IMR-90 (cell line): ENCODE results near the gene DPH3.

Source experiments
- CHD1 ChIP-seq: IDR thresholded peaks from 2 replicates; pipeline ENCODE4 v1.6.1; 2012; ENCODE audit warnings: low read depth, low read length, improper control_type of control experiment
- CTCF ChIP-seq: conservative IDR thresholded peaks from 2 replicates; pipeline ENCODE4 v1.5.1; 2012; ENCODE audit warnings: mild to moderate bottlenecking, low read depth, low read length, improper control_type of control experiment
- ELK1 ChIP-seq: fragments of 150-350 bp; IDR thresholded peaks from 2 replicates; pipeline ENCODE4 v1.6.1; 2016; ENCODE audit warnings: low read depth, mild to moderate bottlenecking, low read length, moderate library complexity, borderline replicate concordance
- MAFK ChIP-seq: IDR thresholded peaks from 2 replicates; pipeline ENCODE4 v1.6.1; 2012; ENCODE audit warnings: low read depth, low read length, improper control_type of control experiment
- MXI1 ChIP-seq: IDR thresholded peaks from 2 replicates; pipeline ENCODE4 v1.6.1; 2012; ENCODE audit warnings: low read depth, mild to moderate bottlenecking, low read length, moderate library complexity, borderline replicate concordance
- POLR2A ChIP-seq: IDR thresholded peaks from 2 replicates; pipeline ENCODE4 v1.6.1; 2012; ENCODE audit warnings: mild to moderate bottlenecking, low read depth, low read length
- RCOR1 ChIP-seq: IDR thresholded peaks from 2 replicates; pipeline ENCODE4 v1.6.1; 2012; ENCODE audit warnings: mild to moderate bottlenecking, low read length, improper control_type of control experiment; ENCODE audit not compliant: insufficient replicate concordance
- SMC3 ChIP-seq: fragments of 150-350 bp; IDR thresholded peaks from 2 replicates; pipeline ENCODE4 v1.6.1; 2016; ENCODE audit warnings: low read depth, mild to moderate bottlenecking, antibody characterized with exemption, low read length, moderate library complexity
- USF2 ChIP-seq: fragments of 150-350 bp; IDR thresholded peaks from 2 replicates; pipeline ENCODE4 v1.6.1; 2017; ENCODE audit warnings: mild to moderate bottlenecking, antibody characterized with exemption, low read length, low read depth

GRCh38 chr3:16249336-16249735, 15.4 kb downstream of the DPH3 start:
- TF ChIP-seq USF2 (no peak), CTCF (peak; percentile 49), POLR2A (no peak), MXI1 (no peak), MAFK (no peak), RCOR1 (no peak), ELK1 (no peak), CHD1 (no peak), SMC3 (peak; percentile 35; the same call in 1 of the 2 replicates)
